ENCODE results near the gene TRAM2. TPM values are rescaled to one million over a fixed set of nuclear protein-coding genes. Genes with fewer than 3 reads are reported as not detected.
A peak's percentile ranks its signal among the peaks of the same experiment; 100 is the strongest.

The TRAM2 gene
- total and polyA plus RNA-seq, 2 of the 8 experiments (the other 6 are each of a cell fraction or from before 2014, with no cell fraction given) = 9.0 to 21.4 TPM

DNA sequence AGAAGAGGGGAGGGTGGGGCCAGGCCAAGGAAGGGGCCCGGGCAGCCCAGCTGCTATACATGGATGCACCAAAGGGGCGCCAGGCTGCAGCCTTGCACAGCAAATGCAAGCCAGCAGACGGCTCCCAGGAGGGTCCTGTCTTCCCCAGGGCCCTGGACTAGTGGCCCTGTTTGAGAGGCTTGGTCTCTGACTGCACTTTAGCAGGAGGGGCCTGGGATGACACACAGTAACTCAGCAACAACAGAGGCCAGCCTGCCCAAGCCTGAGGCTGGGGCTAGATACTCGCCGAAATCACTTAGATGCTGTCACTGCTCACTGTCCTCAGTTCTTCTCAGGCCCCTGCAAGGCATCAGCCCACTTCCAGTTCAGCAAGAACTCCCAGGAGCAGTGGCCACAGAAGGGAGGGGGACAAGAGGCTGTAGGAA, 73.5 kb downstream of the TRAM2 start:
- no peaks in the 10 kb centered on the region for H4K20me1 ChIP-seq (replicated peaks in 1 of 2; ENCODE audit: control insufficient read depth in 1 of 2, insufficient read depth in 2 of 2, low read length in 2 of 2)
- no peak for DNase-seq (ENCODE audit: low read depth in 1 of 2, low spot score in 2 of 2)
- POLR2A ChIA-PET (ENCODE audit: partially characterized antibody) = interaction anchor here (1.2 kb wide), 1 partner anchor 82 kb away, joined by 3 read pairs; no protein-coding TSS in a partner anchor

More for the DNA sequence above, 73.5 kb downstream of the TRAM2 start:
- CTCF ChIA-PET (ENCODE audit: partially characterized antibody) = interaction anchor here (1.0 to 1.7 kb wide), 9 partner anchors 10 to 96 kb away, joined by 3 to 6 read pairs (median 3); no protein-coding TSS in a partner anchor
- no peak overlapping the region for H3K56ac ChIP-seq (replicated peaks; ENCODE audit: insufficient read length, low read depth, low read length)
- no peaks in the 10 kb centered on the region for H3K9me3 ChIP-seq (ENCODE audit: insufficient read depth in 2 of 2, low read depth in 1 of 2, low read length in 1 of 2)
- peaks cover 0 to 7% (median 3%) of the 10 kb centered on the region in 4 experiments; a peak in 4 of 7 replicates for H3K4me1 ChIP-seq (replicated peaks in 1 of 4; ENCODE audit: control insufficient read depth in 3 of 4, insufficient read depth in 4 of 4, low read length in 3 of 4)
- H3K27ac ChIP-seq (ENCODE audit: low read depth, low read length) = no peak overlapping the region; the same call in 1 of the 2 replicates
- no peaks in the 10 kb centered on the region for H3K79me1 ChIP-seq (ENCODE audit: low read depth, low read length)
- TF ChIP-seq RAD21 (IDR thresholded peaks at IDR 0.05 in 1 of 2, conservative IDR thresholded peaks at IDR 0.05 in 1 of 2; ENCODE audit: low read depth in 2 of 2, low read length in 2 of 2) (peak; percentile 66 to 75), NRF1 (IDR thresholded peaks at IDR 0.05; ENCODE audit: low read depth, low read length) (no peak), JUN (IDR thresholded peaks at IDR 0.05; ENCODE audit: low read depth, low read length) (no peak)
- TF ChIP-seq, protein P1, sequence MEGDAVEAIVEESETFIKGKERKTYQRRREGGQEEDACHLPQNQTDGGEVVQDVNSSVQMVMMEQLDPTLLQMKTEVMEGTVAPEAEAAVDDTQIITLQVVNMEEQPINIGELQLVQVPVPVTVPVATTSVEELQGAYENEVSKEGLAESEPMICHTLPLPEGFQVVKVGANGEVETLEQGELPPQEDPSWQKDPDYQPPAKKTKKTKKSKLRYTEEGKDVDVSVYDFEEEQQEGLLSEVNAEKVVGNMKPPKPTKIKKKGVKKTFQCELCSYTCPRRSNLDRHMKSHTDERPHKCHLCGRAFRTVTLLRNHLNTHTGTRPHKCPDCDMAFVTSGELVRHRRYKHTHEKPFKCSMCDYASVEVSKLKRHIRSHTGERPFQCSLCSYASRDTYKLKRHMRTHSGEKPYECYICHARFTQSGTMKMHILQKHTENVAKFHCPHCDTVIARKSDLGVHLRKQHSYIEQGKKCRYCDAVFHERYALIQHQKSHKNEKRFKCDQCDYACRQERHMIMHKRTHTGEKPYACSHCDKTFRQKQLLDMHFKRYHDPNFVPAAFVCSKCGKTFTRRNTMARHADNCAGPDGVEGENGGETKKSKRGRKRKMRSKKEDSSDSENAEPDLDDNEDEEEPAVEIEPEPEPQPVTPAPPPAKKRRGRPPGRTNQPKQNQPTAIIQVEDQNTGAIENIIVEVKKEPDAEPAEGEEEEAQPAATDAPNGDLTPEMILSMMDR (IDR thresholded peaks at IDR 0.05; ENCODE audit: control extremely low read depth in 1 of 3, insufficient read depth in 1 of 3, low read depth in 1 of 3, low read length in 3 of 3) = peak; percentile 53 to 70 (median 55)
- H2BK12ac ChIP-seq (ENCODE audit: low read depth, low read length) = no peak overlapping the region
- H2AFZ ChIP-seq (ENCODE audit: low read length) = no peak overlapping the region
- no peak overlapping the region for H2BK20ac ChIP-seq (ENCODE audit: low read length)
- 83% methylated on average over 4 of the region's 5 CpGs; no CpG with 5 or more reads in 1 of the 2 experiments for WGBS, 2 experiments (ENCODE audit: extremely low coverage in 1 of 2, insufficient coverage in 1 of 2, insufficient read length in 1 of 2, insufficient replicate concordance in 2 of 2, low coverage in 1 of 2, low lambda C conversion rate in 2 of 2, missing lambda C conversion rate in 1 of 2)
- H3K36me3 ChIP-seq (ENCODE audit: control insufficient read depth in 2 of 4, insufficient read depth in 4 of 4, low read length in 3 of 4) = peaks cover 0 to 20% (median 2%) of the 10 kb centered on the region in 4 experiments; a peak in 2 of 8 replicates
- H4K91ac ChIP-seq (replicated peaks; ENCODE audit: insufficient read length, low read length) = no peak overlapping the region
- H3K4me2 ChIP-seq (ENCODE audit: insufficient read depth in 1 of 2, low read depth in 2 of 2, low read length in 2 of 2) = no peak overlapping the region
- no peak overlapping the region for H3K4me3 ChIP-seq (ENCODE audit: extremely low read depth in 1 of 4, insufficient read depth in 2 of 4, low read depth in 3 of 4, low read length in 4 of 4)
- H3K9ac ChIP-seq (replicated peaks in 1 of 4; ENCODE audit: extremely low read depth in 1 of 4, low read depth in 3 of 4, low read length in 3 of 4) = no peak overlapping the region
- no peak overlapping the region for H4K5ac ChIP-seq (ENCODE audit: insufficient read length, low read depth, low read length)
- H2BK15ac ChIP-seq (ENCODE audit: low read length) = no peak overlapping the region
- H3K14ac ChIP-seq (ENCODE audit: insufficient read length) = no peak overlapping the region
- H3K4ac ChIP-seq (replicated peaks; ENCODE audit: insufficient read length, low read depth, low read length) = no peak overlapping the region
- peak overlapping the region; percentile 79 for H4K8ac ChIP-seq (ENCODE audit: extremely low read depth, insufficient read depth, low read length)
- no peak overlapping the region for H2AK5ac ChIP-seq (ENCODE audit: low read depth, low read length)
- H3K18ac ChIP-seq (ENCODE audit: extremely low read depth, low read length) = no peak overlapping the region
- H2BK5ac ChIP-seq (ENCODE audit: low read depth, low read length) = no peak overlapping the region
- no peaks in the 10 kb centered on the region for H3K79me2 ChIP-seq (ENCODE audit: control insufficient read depth in 1 of 2, insufficient read depth in 2 of 2, low read length in 2 of 2)
- no peak for FAIRE-seq
- no peaks in the 10 kb centered on the region for H3K27me3 ChIP-seq (replicated peaks in 1 of 4; ENCODE audit: control insufficient read depth in 3 of 4, extremely low read depth in 1 of 4, insufficient read depth in 3 of 4, low read length in 3 of 4)
- H3K23me2 ChIP-seq (ENCODE audit: low read depth, low read length) = no peaks in the 10 kb centered on the region
- H2BK120ac ChIP-seq (replicated peaks; ENCODE audit: low read depth, low read length) = no peak overlapping the region
- no peak overlapping the region for H3K23ac ChIP-seq (ENCODE audit: insufficient read length)
